ENCODE results near the gene OR14K1.
"Not testable (repeated sequence)": the region's sequence is repeated elsewhere in the genome, so short reads cannot be mapped to it uniquely, and the experiment has no call there.

The OR14K1 gene

DNA sequence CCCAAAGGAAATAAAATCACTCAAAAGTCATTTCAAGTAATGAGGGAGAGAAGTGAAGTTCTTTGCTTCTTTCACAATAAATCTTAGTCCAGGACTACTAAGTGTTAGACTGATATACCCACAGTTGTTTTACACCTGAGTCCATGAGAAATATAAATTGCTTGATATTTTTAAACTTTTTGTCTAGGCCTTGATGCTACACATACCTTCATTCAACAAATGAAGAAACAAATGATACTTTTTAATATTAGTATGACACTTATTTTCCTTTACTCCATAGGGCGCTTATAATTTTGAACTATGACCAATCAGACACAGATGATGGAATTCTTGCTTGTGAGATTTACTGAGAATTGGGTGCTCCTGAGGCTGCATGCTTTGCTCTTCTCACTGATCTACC is at the start of gene OR14K1:
TSS of gene OR14K1 (plus strand) at position 301 of the 400 bp plus-strand sequence. CDS start at position 301, 0 bp downstream.
- DNase-seq (ENCODE audit: low read depth), result no peak

DNA sequence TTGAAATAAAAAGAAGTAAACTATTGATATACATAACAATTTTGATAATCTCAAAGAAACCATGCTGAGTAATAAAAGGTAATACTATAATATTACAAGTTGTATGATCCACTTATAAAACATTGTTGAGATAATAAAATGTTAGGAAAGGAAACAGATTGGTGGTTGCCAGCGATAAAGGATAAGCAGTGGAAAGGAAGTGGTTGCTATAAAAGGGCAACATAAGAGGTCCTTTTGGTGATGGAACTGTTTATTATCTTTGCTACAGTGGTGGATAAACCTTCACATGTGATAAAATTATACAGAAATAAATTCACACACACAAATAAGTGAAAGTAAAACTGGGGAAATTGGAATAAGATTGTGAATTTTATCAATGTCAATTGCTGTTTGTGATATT is 37.1 kb upstream of the OR14K1 start:
- no peak for DNase-seq (ENCODE audit: low read depth)

GRCh38 chr1:247710681-247711080 is 27.7 kb upstream of the OR14K1 start:
- DNase-seq (ENCODE audit: low read depth), result not testable (repeated sequence)

DNA sequence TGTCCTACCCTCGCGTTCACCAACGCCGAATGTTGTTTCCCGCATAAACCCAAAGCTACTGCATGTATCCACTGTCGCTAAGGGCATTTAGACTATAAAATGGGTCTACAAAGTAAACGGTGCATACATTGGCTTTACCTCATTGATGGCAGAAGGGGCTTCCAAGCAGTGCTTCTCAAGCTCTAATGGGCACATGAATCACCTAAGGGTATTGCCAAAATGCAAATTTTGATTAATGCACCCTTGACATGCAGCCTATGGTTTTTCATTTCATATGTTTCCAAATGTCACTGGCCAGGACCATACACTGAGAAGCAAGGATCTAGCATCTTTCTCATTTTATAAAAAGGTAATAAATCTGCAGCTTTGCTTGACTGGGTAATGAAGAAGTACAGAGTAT is 24.7 kb upstream of the OR14K1 start:
- DNase-seq (ENCODE audit: low read depth), result no peak

DNA sequence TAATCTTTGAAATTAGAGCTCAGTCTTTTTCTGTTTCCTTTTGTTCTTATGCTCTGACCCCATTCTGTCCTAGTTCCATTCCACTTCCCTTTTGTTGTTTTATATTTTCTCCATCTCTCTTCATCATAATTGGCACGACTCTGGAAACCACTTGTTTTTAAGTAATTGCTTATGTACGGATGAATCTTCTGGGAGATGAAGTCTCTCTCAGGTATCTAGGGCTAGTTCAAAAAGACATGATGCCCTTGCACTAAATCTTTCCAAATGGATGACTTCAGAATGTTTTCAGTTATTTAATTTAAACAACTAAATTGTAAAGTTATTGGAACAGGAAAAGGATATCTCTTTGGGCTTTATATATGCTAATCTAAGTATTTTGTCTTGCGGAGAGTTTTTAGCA is 21.9 kb upstream of the OR14K1 start, which contains the start of gene OR6F1:
TSS of gene OR6F1 (minus strand) at position 101 of the 400 bp plus-strand sequence. CDS start 3,891 bp downstream, outside the sequence.
- DNase-seq (ENCODE audit: low read depth), result no peak

GRCh38 chr1:247721222-247721621 is 17.2 kb upstream of the OR14K1 start:
- DNase-seq (ENCODE audit: low read depth), result no peak

DNA sequence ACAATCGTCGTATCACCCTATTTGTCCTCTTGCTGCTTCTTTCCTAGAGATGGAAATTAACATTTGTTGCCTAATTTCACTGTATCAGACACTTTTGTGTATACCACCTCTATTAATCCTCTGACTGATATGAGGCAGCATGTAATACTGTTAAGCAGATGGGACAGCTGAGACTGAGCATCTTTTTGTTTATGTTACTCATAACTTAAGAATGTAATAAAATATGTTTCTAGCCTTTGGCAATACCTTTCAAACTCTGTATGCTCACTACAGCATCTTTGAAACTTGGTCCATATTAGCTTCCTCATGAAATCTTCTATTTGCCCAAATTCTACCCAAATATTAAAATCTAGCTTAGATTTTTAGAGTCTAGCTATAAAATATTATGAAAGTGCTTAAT is 2.3 kb downstream of the OR14K1 start:
- DNase-seq (ENCODE audit: low read depth), result no peak

GRCh38 chr1:247741756-247742155 is 3.3 kb downstream of the OR14K1 start:
- DNase-seq (ENCODE audit: low read depth), result no peak

GRCh38 chr1:247742215-247742760 is 3.9 kb downstream of the OR14K1 start:
- DNase-seq (ENCODE audit: low read depth), result not testable (repeated sequence)

- DNase-seq (ENCODE audit: low read depth), result no peak
Observed at GRCh38 chr1:247746391-247746935, 8.0 kb downstream of the OR14K1 start.

DNA sequence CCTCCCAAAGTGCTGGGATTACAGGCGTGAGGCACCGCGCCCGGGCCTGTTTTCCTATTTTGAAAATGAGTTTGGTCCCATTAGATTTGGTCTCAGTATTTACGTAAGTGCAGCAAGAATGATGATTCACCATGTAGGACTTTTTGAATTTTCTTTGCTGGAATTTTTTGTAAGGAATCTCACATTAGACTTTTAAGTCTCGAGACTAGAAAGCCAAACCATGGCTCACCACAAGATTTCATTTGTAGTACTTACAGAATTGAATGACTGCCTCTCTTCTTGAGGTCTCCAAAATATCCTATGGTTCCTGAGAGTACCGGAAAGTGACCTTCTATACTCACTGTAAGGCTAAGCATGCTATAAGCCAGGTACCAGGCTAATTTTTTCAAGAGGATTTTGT is 9.2 kb downstream of the OR14K1 start:
- no peak for DNase-seq (ENCODE audit: low read depth)

GRCh38 chr1:247748041-247748440 is 9.6 kb downstream of the OR14K1 start, which contains the start of gene OR14A2:
Gene OR14A2 (minus strand): TSS chr1:247748141.
- DNase-seq (ENCODE audit: low read depth), result no peak

GRCh38 chr1:247749870-247750269 is 11.5 kb downstream of the OR14K1 start:
- no peak for DNase-seq (ENCODE audit: low read depth)

DNA sequence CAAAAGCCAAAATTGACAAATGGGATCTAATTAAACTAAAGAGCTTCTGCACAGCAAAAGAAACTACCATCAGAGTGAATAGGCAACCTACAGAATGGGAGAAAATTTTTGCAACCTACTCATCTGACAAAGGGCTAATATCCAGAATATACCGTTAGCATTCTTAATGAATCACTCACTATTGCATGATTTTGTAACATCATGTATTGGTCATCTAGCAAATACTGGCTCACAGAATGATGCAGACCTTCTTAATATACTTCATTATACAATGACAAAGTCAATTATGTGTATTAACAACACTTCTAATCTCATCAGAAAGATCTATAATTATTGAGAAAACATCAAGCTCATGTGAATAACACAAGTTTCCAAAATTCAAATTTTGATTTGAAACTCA is 15.9 kb downstream of the OR14K1 start:
- DNase-seq (ENCODE audit: low read depth), result not testable (repeated sequence)

DNA sequence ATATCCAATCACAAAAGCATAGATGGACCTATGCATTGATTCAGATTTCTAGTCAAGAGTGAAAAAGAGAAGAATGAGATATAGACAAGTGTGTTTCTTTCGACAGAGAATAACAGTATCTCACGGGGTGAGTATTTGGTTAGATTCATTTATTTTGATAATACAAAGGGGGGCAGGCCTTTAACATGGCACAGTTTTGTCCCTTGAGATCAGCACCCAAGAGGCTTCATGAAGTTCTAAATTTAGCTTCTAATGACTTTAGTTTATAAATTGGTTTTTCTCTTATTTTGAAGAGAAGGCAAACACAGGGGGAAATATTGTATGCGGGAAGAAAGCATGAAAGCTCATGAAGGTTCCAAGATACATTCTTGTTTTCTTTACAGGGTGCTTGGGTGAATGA is 22.0 kb downstream of the OR14K1 start, which contains the start of gene OR1C1:
TSS of gene OR1C1 (minus strand) at position 101 of the 400 bp plus-strand sequence. CDS start 2,150 bp downstream, outside the sequence.
- DNase-seq (ENCODE audit: low read depth), result no peak

GRCh38 chr1:247769603-247770002 is 31.2 kb downstream of the OR14K1 start:
- DNase-seq (ENCODE audit: low read depth), result no peak
